Measurements from ENCODE around the gene PAM. TPM values are rescaled to one million over a fixed set of nuclear protein-coding genes. Genes with fewer than 3 reads are reported as not detected.

PAM gene
- total RNA-seq, 6 experiments from 2014 or later: 10.9 to 22.7 (median 16.8) TPM

- no peak for DNase-seq
- intact Hi-C loops (cut with DNase I): no loop called here
- TF ChIP-seq POLR2A (IDR thresholded peaks at IDR 0.05): no peak
- Histone ChIP-seq H3K36me3 (no peaks in the 10 kb centered on the region), H3K9me3 (no peaks in the 10 kb centered on the region), H3K27me3 (no peaks in the 10 kb centered on the region), H3K4me1 (no peaks in the 10 kb centered on the region), H3K4me3 (no peak overlapping the region), H3K27ac (no peak overlapping the region)
- no peak for ATAC-seq
- 70% methylated on average over 4 of the region's 5 CpGs for WGBS (ENCODE audit: insufficient coverage, low coverage, low lambda C conversion rate, missing lambda C conversion rate)
Observed at GRCh38 chr5:102763734-102764133, 8.6 kb downstream of the PAM start.

DNA sequence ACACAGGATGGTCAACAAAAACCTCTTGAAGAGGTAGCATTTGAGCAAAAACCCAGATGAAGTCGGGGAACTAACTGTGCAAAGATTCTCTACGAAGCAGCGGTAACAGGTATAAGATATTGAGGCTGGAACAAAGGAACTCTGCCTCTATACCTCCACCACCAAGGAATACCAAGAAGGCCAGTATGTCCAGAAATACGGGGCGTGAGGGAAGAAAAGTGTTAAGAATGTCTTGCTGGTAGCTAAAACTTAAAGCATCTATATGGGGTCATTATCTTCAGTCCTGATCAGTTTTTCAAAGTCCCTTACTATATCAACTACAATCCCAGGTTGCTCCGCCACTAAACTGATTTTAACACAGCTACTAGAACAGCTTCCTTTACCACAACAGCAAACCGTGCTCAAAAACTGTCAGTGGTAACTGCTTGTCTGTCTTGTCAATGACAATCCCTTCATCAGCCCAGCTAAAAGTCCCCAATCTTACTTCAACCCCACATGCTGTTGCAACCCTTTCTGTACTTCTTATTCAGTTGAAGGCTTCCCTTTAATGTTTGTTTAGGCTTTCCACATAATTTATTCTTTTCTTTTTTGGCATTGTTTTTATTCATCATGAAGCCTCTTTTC, 9.4 kb downstream of the PAM start:
- Histone ChIP-seq H3K9me3 (no peaks in the 10 kb centered on the region), H3K36me3 (no peaks in the 10 kb centered on the region), H3K4me1 (no peaks in the 10 kb centered on the region), H3K27ac (no peak overlapping the region), H3K27me3 (no peaks in the 10 kb centered on the region), H3K4me3 (no peak overlapping the region)
- ATAC-seq (no peak), DNase-seq (no peak)
- intact Hi-C loops (cut with DNase I): no loop called here
- WGBS (ENCODE audit: insufficient coverage, low coverage, low lambda C conversion rate, missing lambda C conversion rate): 86% methylated on average over 7 of the region's 7 CpGs
- TF ChIP-seq, protein P1, sequence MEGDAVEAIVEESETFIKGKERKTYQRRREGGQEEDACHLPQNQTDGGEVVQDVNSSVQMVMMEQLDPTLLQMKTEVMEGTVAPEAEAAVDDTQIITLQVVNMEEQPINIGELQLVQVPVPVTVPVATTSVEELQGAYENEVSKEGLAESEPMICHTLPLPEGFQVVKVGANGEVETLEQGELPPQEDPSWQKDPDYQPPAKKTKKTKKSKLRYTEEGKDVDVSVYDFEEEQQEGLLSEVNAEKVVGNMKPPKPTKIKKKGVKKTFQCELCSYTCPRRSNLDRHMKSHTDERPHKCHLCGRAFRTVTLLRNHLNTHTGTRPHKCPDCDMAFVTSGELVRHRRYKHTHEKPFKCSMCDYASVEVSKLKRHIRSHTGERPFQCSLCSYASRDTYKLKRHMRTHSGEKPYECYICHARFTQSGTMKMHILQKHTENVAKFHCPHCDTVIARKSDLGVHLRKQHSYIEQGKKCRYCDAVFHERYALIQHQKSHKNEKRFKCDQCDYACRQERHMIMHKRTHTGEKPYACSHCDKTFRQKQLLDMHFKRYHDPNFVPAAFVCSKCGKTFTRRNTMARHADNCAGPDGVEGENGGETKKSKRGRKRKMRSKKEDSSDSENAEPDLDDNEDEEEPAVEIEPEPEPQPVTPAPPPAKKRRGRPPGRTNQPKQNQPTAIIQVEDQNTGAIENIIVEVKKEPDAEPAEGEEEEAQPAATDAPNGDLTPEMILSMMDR (IDR thresholded peaks at IDR 0.05): no peak

GRCh38 chr5:102765350-102765749, 10.2 kb downstream of the PAM start:
- intact Hi-C loops (cut with DNase I): no loop called here
- TF ChIP-seq, protein P1 (IDR thresholded peaks at IDR 0.05): no peak
- TF ChIP-seq POLR2A (IDR thresholded peaks at IDR 0.05): no peak
- no peak for DNase-seq
- H3K27me3 ChIP-seq: no peaks in the 10 kb centered on the region
- H3K4me1 ChIP-seq: no peaks in the 10 kb centered on the region
- H3K27ac ChIP-seq: no peak overlapping the region
- ATAC-seq: no peak
- H3K9me3 ChIP-seq: no peaks in the 10 kb centered on the region
- H3K36me3 ChIP-seq: no peaks in the 10 kb centered on the region
- H3K4me3 ChIP-seq: no peak overlapping the region
- 86% methylated on average over 3 of the region's 3 CpGs for WGBS (ENCODE audit: insufficient coverage, low coverage, low lambda C conversion rate, missing lambda C conversion rate)

GRCh38 chr5:102766295-102767090, 11.4 kb downstream of the PAM start:
- H3K9me3 ChIP-seq: no peaks in the 10 kb centered on the region
- no peaks in the 10 kb centered on the region for H3K36me3 ChIP-seq
- intact Hi-C loops (cut with DNase I): no loop called here
- ATAC-seq (no peak), DNase-seq (no peak)
- H3K27me3 ChIP-seq: no peaks in the 10 kb centered on the region
- no peak for TF ChIP-seq POLR2A (IDR thresholded peaks at IDR 0.05)
- TF ChIP-seq, protein P1 (IDR thresholded peaks at IDR 0.05): no peak
- peaks cover 0 to 8% (median 0%) of the 10 kb centered on the region in 4 donors for H3K4me1 ChIP-seq
- H3K4me3 ChIP-seq: no peak overlapping the region
- H3K27ac ChIP-seq: no peak overlapping the region
- 77% methylated on average over 3 of the region's 4 CpGs for whole genome bisulfite sequencing (ENCODE audit: insufficient coverage, low coverage, low lambda C conversion rate, missing lambda C conversion rate)

- no peak overlapping the region for H3K27ac ChIP-seq
- WGBS (ENCODE audit: insufficient coverage, low coverage, low lambda C conversion rate, missing lambda C conversion rate): 73% methylated on average over 2 of the region's 2 CpGs
- DNase-seq (no peak), ATAC-seq (no peak)
- H3K4me3 ChIP-seq: no peak overlapping the region
- intact Hi-C loops (cut with DNase I): no loop called here
- H3K36me3 ChIP-seq: no peaks in the 10 kb centered on the region
- H3K27me3 ChIP-seq: no peaks in the 10 kb centered on the region
- H3K4me1 ChIP-seq: peaks cover 0 to 8% (median 0%) of the 10 kb centered on the region in 4 donors
- no peaks in the 10 kb centered on the region for H3K9me3 ChIP-seq
- TF ChIP-seq, protein P1 (IDR thresholded peaks at IDR 0.05): no peak
- TF ChIP-seq POLR2A (IDR thresholded peaks at IDR 0.05): no peak
Observed at GRCh38 chr5:102767862-102768261, 12.8 kb downstream of the PAM start.
